Measurements from ENCODE around the gene MCTP1. TPM values are rescaled to one million over a fixed set of nuclear protein-coding genes. Genes with fewer than 3 reads are reported as not detected.

The MCTP1 gene
- total RNA-seq, 1 experiment from 2014 or later = 7.5 TPM

DNA sequence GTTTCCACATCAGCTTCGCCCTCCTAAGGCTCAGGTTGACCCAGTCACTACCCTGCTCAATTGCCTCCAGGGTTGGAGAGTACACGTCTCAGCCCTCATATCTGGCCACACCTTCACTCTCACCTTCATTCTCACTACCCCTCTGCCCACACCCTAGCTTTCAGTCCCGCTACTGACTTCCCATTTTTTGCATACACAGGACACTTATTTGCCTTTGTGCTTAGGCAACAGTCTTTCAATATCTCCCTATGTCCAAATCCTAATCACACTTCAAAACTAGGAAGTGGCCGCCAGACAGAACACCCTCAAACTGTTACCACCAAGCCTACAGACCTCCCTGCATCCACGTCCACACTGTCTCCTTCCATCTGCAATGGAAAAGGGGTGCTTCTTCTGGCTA lies 10.9 kb downstream of the MCTP1 start:
- no peaks in the 10 kb centered on the region for H3K9me2 ChIP-seq (replicated peaks; ENCODE audit: low read length)
- no peak overlapping the region for H3K9ac ChIP-seq (ENCODE audit: low read length)
- ChIA-PET CTCF (no interaction called here), POLR2A (ENCODE audit: unreplicated experiment) (no interaction called here)
- no peak for DNase-seq
- no peak for ATAC-seq
- no peak overlapping the region for H3K4me2 ChIP-seq (ENCODE audit: low read length)
- TF ChIP-seq EZH2 (IDR thresholded peaks at IDR 0.05; ENCODE audit: low read length, unreplicated experiment) = no peak
- no peak for TF ChIP-seq EZH2phosphoT487 (IDR thresholded peaks at IDR 0.05; ENCODE audit: borderline replicate concordance, low read length)
- TF ChIP-seq, protein P1, sequence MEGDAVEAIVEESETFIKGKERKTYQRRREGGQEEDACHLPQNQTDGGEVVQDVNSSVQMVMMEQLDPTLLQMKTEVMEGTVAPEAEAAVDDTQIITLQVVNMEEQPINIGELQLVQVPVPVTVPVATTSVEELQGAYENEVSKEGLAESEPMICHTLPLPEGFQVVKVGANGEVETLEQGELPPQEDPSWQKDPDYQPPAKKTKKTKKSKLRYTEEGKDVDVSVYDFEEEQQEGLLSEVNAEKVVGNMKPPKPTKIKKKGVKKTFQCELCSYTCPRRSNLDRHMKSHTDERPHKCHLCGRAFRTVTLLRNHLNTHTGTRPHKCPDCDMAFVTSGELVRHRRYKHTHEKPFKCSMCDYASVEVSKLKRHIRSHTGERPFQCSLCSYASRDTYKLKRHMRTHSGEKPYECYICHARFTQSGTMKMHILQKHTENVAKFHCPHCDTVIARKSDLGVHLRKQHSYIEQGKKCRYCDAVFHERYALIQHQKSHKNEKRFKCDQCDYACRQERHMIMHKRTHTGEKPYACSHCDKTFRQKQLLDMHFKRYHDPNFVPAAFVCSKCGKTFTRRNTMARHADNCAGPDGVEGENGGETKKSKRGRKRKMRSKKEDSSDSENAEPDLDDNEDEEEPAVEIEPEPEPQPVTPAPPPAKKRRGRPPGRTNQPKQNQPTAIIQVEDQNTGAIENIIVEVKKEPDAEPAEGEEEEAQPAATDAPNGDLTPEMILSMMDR (conservative IDR thresholded peaks at IDR 0.05; ENCODE audit: low read depth, low read length) = no peak
- H3K27me3 ChIP-seq (ENCODE audit: low read length) = peaks cover 45% of the 10 kb centered on the region
- H3K4me1 ChIP-seq (ENCODE audit: insufficient read depth, low read length) = no peaks in the 10 kb centered on the region
- BruUV-seq (replicated peaks) = no TSS peak
- no peak overlapping the region for H2AFZ ChIP-seq (ENCODE audit: low read length)
- intact Hi-C loops (cut with micrococcal nuclease) = no loop called here
- H3K9me3 ChIP-seq (ENCODE audit: low read length) = no peaks in the 10 kb centered on the region
- H3F3A ChIP-seq (ENCODE audit: low read length, unreplicated experiment) = no peaks in the 10 kb centered on the region
- no peaks in the 10 kb centered on the region for H4K20me1 ChIP-seq (ENCODE audit: low read length)
- H3K27ac ChIP-seq (ENCODE audit: low read length) = no peak overlapping the region
- no peak overlapping the region for H3K4me3 ChIP-seq (ENCODE audit: low read length)
- H3K79me2 ChIP-seq (ENCODE audit: low read length) = no peaks in the 10 kb centered on the region
- no peaks in the 10 kb centered on the region for H3K36me3 ChIP-seq (ENCODE audit: low read depth, low read length)

DNA sequence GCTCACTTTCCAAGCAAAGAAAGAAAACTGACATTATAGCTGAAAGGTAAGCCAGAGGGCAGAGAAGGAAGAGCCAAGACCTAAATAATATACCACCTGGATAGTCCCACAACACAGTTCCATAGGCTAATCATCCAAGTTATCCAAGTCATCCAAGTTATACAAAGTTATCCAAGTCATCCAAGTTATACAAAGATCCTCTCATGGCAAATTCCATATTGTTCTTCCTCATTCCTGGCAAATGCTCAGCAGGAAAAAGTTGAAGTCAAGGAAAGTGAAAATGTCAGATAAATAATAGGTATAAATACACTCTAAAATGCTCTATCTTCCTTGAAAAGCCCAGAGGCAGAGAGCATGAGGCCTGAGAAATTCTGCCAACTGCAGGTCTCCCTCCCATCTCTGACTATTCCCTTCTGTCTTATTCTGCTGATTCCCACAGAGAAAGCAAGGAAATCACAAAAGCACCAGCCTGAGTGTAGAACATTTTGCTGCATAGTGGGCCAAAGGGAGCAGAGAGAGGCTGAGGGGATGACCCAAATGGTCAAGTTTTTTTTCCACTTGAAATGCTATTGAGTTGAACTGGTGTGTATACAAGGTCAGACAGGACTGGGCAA lies 12.5 kb downstream of the MCTP1 start:
- no peak overlapping the region for H3K4me2 ChIP-seq (ENCODE audit: low read length)
- intact Hi-C loops (cut with micrococcal nuclease) = no loop called here
- H3K4me1 ChIP-seq (ENCODE audit: insufficient read depth, low read length) = no peaks in the 10 kb centered on the region
- no peaks in the 10 kb centered on the region for H3K36me3 ChIP-seq (ENCODE audit: low read depth, low read length)
- TF ChIP-seq EZH2 (IDR thresholded peaks at IDR 0.05; ENCODE audit: low read length, unreplicated experiment) = no peak
- TF ChIP-seq, protein P1 (conservative IDR thresholded peaks at IDR 0.05; ENCODE audit: low read depth, low read length) = no peak
- TF ChIP-seq EZH2phosphoT487 (IDR thresholded peaks at IDR 0.05; ENCODE audit: borderline replicate concordance, low read length) = no peak
- CTCF ChIA-PET = no interaction called here
- no peak overlapping the region for H3K9ac ChIP-seq (ENCODE audit: low read length)
- H3K27me3 ChIP-seq (ENCODE audit: low read length) = peaks cover 49% of the 10 kb centered on the region
- H3F3A ChIP-seq (ENCODE audit: low read length, unreplicated experiment) = no peaks in the 10 kb centered on the region
- no peak overlapping the region for H3K4me3 ChIP-seq (ENCODE audit: low read length)
- BruUV-seq (replicated peaks) = no TSS peak
- ATAC-seq (no peak), DNase-seq (no peak)
- no peak overlapping the region for H3K27ac ChIP-seq (ENCODE audit: low read length)
- no peaks in the 10 kb centered on the region for H4K20me1 ChIP-seq (ENCODE audit: low read length)
- no peaks in the 10 kb centered on the region for H3K9me3 ChIP-seq (ENCODE audit: low read length)
- no peak overlapping the region for H2AFZ ChIP-seq (ENCODE audit: low read length)
- POLR2A ChIA-PET (ENCODE audit: unreplicated experiment) = no interaction called here
- no peaks in the 10 kb centered on the region for H3K79me2 ChIP-seq (ENCODE audit: low read length)
- no peaks in the 10 kb centered on the region for H3K9me2 ChIP-seq (replicated peaks; ENCODE audit: low read length)

DNA sequence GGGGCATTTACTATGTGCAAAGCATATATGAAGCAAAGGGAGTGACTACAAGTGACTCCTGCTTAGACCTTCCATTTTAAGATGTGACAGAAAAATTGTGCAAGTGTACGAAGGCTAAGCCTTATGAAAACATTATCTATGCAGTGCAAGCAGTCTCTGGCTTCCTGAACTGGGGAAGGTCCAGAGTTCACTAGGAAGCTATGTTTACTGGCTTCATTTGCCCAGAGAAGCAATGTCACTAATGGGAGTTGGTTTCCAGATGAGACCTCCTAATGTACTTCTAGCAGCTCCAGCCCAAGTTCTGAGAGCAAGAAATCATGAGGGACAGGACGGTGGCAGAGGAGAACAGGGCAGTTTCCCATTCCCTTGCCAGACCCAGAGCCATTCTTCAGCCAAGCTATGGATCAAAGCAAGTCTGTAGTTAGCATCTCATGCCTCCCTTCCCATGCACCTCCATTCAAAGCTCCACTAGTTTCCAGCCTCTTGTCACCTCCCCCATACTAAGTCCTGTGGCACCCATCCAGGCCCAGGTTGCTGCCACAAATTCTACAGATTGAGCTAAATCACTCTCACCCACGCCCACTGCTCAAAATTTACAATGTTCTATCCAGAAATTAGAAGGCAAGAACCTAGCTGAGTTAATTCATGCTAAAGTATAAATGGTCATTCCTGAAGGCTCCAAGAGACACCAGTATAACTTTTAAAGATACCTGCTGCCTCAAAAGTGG lies 21.8 kb downstream of the MCTP1 start:
- no peaks in the 10 kb centered on the region for H3K79me2 ChIP-seq (ENCODE audit: low read length)
- H3K4me3 ChIP-seq (ENCODE audit: low read length) = no peak overlapping the region
- H3F3A ChIP-seq (ENCODE audit: low read length, unreplicated experiment) = no peaks in the 10 kb centered on the region
- no peaks in the 10 kb centered on the region for H3K36me3 ChIP-seq (ENCODE audit: low read depth, low read length)
- ATAC-seq (no peak), DNase-seq (no peak)
- no peak overlapping the region for H2AFZ ChIP-seq (ENCODE audit: low read length)
- H4K20me1 ChIP-seq (ENCODE audit: low read length) = no peaks in the 10 kb centered on the region
- H3K27me3 ChIP-seq (ENCODE audit: low read length) = peaks cover 19% of the 10 kb centered on the region; the same call in 1 of the 2 replicates
- H3K4me2 ChIP-seq (ENCODE audit: low read length) = no peak overlapping the region
- intact Hi-C loops (cut with micrococcal nuclease) = no loop called here
- BruUV-seq (replicated peaks) = no TSS peak
- H3K4me1 ChIP-seq (ENCODE audit: insufficient read depth, low read length) = no peaks in the 10 kb centered on the region
- no peak overlapping the region for H3K9ac ChIP-seq (ENCODE audit: low read length)
- no peak overlapping the region for H3K27ac ChIP-seq (ENCODE audit: low read length)
- CTCF ChIA-PET = no interaction called here
- POLR2A ChIA-PET (ENCODE audit: unreplicated experiment) = no interaction called here
- H3K9me3 ChIP-seq (ENCODE audit: low read length) = no peaks in the 10 kb centered on the region
- TF ChIP-seq EZH2phosphoT487 (IDR thresholded peaks at IDR 0.05; ENCODE audit: borderline replicate concordance, low read length) (no peak), EZH2 (IDR thresholded peaks at IDR 0.05; ENCODE audit: low read length, unreplicated experiment) (no peak)
- TF ChIP-seq, protein P1 (conservative IDR thresholded peaks at IDR 0.05; ENCODE audit: low read depth, low read length) = no peak
- no peaks in the 10 kb centered on the region for H3K9me2 ChIP-seq (replicated peaks; ENCODE audit: low read length)
